Kidney epithelial cell (primary cell): ENCODE results near the gene COLEC12. TPM values are rescaled to one million over a fixed set of nuclear protein-coding genes. Genes with fewer than 3 reads are reported as not detected.
"Not testable (repeated sequence)": the region's sequence is repeated elsewhere in the genome, so short reads cannot be mapped to it uniquely, and the experiment has no call there.

Source experiments
- DNase-seq: peaks from one replicate; pipeline ENCODE4 v3.0.0-alpha.2; 2010; ENCODE audit warnings: low read depth
- H3K27me3 ChIP-seq: 2 replicates; pipeline ENCODE4 v1.6.0; 2011; ENCODE audit warnings: low read length; ENCODE audit not compliant: control insufficient read depth, insufficient read depth
- H3K36me3 ChIP-seq: 2 replicates; pipeline ENCODE4 v1.5.1; 2011; ENCODE audit warnings: low read length; ENCODE audit not compliant: control insufficient read depth, insufficient read depth
- H3K4me3 ChIP-seq: 2 replicates; pipeline ENCODE4 v1.5.1; 2011; ENCODE audit warnings: low read depth, mild to moderate bottlenecking, control low read depth, low read length
- CTCF ChIP-seq: IDR thresholded peaks from 2 replicates; pipeline ENCODE4 v1.5.1; 2011; ENCODE audit warnings: mild to moderate bottlenecking, moderate library complexity, low read length, control low read depth, inconsistent platforms; ENCODE audit not compliant: insufficient read depth, poor library complexity, severe bottlenecking
- total RNA-seq: library from RNA; depleted of rRNA; stranded (reverse); fragments of >200 nt; gene quantifications from 2 replicates; pipeline ENCODE4 v1.2.3, GENCODE V29; 2015

The COLEC12 gene
- total RNA-seq, 1 donor from 2014 or later = 1.2 TPM

GRCh38 chr18:293536-293935 is 207.0 kb downstream of the COLEC12 start:
- no peak for DNase-seq
- Histone ChIP-seq H3K4me3 (no peak overlapping the region), H3K27me3 (no peaks in the 10 kb centered on the region), H3K36me3 (no peaks in the 10 kb centered on the region)
- no peak for TF ChIP-seq CTCF

- DNase-seq = no peak
- peak; percentile 38 for TF ChIP-seq CTCF
- Histone ChIP-seq H3K4me3 (no peak overlapping the region), H3K27me3 (no peaks in the 10 kb centered on the region), H3K36me3 (no peaks in the 10 kb centered on the region)
Observed at GRCh38 chr18:292271-292670, 208.2 kb downstream of the COLEC12 start.

DNA sequence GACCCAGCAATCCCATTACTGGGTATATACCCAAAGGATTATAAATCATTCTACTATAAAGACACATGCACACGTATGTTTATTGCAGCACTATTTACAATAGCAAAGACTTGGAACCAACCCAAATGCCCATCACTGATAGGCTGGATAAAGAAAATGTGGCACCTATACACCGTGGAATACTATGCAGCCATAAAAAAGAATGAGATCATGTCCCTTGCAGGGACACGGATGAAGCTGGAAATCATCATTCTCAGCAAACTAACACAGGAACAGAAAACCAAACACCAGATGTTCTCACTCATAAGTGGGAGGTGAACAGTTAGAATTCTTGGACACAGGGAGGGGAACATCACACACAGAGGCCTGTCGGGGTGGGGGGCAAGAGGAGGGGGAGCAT is 210.5 kb downstream of the COLEC12 start:
- H3K27me3 ChIP-seq, H3K4me3 ChIP-seq, H3K36me3 ChIP-seq, DNase-seq: not testable (repeated sequence)

GRCh38 chr18:289026-289425 is 211.5 kb downstream of the COLEC12 start:
- Histone ChIP-seq H3K36me3 (no peaks in the 10 kb centered on the region), H3K27me3 (no peaks in the 10 kb centered on the region), H3K4me3 (no peak overlapping the region)
- no peak for TF ChIP-seq CTCF
- DNase-seq = no peak

- peak; percentile 55 for TF ChIP-seq CTCF
- Histone ChIP-seq H3K4me3 (no peak overlapping the region), H3K36me3 (no peaks in the 10 kb centered on the region), H3K27me3 (no peaks in the 10 kb centered on the region)
- DNase-seq = no peak
Observed at GRCh38 chr18:286515-287310, 213.8 kb downstream of the COLEC12 start.

GRCh38 chr18:285817-286216 is 214.7 kb downstream of the COLEC12 start:
- no peak for TF ChIP-seq CTCF
- H3K36me3 ChIP-seq = no peaks in the 10 kb centered on the region
- no peak overlapping the region for H3K4me3 ChIP-seq
- no peaks in the 10 kb centered on the region for H3K27me3 ChIP-seq
- DNase-seq = no peak
